Glomerular endothelial cell (primary cell): Measurements from ENCODE around the gene MORN4. TPM values are rescaled to one million over a fixed set of nuclear protein-coding genes. Genes with fewer than 3 reads are reported as not detected.

Experiments
- DNase-seq: peaks from one replicate; pipeline ENCODE4 v3.0.0-alpha.2; 2011; ENCODE audit warnings: low read depth, low spot score; ENCODE audit errors: extremely low read depth
- total RNA-seq: library from RNA; depleted of rRNA; stranded (reverse); fragments of >200 nt; gene quantifications from 2 replicates; pipeline ENCODE4 v1.2.3, GENCODE V29; 2015

MORN4 gene
- total RNA-seq, 1 donor from 2014 or later, result 9.7 TPM

DNA sequence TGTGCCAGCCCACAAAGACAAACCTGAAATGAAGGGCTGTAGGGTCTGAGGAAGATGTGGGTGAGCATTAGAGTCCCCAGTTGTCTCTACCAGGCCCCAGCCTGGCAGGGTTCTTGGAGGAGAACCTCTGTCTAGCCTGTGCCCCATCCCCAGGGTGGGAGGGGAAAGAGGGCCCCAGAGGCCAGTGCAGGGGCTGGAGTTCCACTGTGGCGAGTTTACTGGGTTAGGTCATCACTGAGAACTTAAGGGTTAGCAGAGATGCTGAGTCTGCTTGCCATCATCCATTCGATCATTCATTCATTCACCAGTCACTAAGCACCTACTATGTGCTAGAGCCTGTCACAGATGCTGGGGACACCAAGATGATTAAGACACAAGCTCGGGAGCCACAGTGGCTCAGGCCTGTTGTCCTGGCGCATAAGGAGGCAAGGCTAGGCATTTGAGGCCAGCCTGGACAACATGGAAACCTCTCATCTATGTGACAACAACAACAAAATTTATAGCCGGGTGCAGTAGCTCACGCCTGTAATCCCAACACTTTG lies 58.1 kb downstream of the MORN4 start:
- no peak for DNase-seq

- peak; percentile 69 for DNase-seq
These were observed 58.8 kb downstream of the MORN4 start for GRCh38 chr10:97574374-97575126.

DNA sequence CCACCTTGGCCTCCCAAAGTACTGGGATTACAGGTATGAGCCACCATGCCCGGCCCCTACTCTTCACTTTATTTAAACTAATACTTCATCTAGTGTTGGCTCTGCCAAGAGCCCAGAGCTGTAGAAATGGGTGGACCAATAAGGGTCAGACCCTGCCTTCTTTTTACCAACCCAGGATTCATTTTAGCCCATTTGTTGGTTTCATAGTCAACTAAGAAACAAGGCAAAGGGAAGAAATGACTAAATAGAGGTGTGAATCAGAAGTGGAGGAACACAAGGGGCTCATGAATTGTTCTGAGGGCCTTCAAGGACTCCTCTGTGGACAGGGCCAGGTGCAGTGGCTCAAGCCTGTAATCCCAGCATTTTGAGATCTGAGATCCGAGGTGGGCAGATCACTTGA lies 59.6 kb downstream of the MORN4 start:
- no peak for DNase-seq

DNA sequence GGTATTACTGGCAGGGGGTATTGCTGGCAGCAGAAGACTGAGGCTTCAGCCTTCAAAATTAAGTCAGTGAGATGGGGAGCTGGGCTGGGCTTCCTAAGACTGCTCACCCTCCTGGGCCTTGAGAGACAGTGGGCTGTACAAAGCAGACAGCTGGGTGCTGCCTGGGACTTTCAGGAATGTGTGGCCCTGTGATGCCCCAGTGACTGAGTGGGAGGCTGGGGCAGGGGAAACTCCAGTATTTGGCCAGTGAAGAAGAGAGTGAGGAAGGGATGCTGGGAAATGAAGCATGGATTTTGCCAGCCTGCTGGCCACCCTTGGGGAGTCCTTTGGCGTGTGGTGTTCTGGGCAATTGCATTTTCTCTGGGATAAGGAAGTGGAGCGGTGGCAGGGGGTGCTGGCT lies 60.3 kb downstream of the MORN4 start:
- DNase-seq, result no peak

DNA sequence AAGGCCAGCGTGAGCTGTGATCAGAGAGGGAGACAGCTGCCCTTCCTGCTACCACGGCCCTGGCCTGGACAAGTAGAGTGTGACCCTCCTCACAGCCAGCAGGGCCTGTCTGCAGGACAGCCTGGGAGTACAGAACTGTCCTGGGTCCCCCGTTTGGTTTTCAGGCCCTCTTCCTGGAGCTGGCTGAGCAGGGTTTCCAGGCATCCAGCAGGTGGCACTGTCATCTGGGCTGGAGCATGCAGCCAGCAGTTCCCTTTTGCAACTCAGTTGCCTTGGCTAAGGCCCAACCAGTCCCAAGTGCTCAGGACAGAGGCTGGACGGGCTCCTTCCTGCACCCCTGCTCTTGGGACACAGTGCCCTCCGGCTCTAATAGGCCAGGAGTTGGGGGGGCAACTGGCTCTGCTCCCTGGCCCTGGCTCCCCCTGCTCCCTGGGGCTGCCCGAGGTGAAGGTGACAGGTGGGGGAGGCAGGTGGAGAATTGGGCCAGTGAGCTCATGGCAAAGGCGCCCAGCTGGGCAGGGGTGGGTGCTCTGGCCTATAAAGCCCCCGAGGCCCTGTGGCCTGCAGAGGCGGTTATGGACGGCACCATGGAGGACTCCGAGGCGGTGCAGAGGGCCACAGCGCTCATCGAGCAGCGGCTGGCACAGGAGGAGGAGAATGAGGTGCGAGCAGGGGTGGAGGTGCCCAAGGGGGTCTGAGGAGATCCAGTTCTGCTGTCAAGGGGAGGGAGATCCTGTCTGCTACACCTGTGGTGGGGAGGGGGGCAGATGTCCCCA lies 60.9 kb downstream of the MORN4 start, which contains the start of gene ANKRD2:
TSS of gene ANKRD2 (plus strand) at position 566 of the 776 bp plus-strand sequence. CDS start at position 576, 10 bp downstream.
- DNase-seq, result no peak

DNA sequence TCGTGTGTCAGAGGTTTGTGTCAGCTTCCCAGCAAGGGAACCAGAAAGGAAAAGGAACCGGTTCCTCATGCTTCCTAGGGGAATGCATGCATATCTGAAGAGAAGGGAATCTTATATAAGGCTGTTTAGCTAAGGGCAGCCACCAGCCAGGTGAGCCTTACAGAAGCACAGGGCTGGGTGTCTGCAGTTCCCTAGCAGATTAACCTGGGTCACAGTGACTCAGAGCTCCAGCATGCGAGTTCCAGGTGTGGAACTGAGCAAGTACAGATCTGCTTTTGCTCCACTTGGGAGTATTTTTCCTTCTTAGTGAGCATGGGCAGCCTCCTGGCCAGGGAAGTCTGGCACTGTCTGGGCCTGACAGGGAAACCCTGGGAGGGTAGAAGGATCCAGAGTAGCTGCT lies 61.7 kb downstream of the MORN4 start:
- DNase-seq, result no peak

- no peak for DNase-seq
These were observed 62.4 kb downstream of the MORN4 start for GRCh38 chr10:97570789-97571471.

DNA sequence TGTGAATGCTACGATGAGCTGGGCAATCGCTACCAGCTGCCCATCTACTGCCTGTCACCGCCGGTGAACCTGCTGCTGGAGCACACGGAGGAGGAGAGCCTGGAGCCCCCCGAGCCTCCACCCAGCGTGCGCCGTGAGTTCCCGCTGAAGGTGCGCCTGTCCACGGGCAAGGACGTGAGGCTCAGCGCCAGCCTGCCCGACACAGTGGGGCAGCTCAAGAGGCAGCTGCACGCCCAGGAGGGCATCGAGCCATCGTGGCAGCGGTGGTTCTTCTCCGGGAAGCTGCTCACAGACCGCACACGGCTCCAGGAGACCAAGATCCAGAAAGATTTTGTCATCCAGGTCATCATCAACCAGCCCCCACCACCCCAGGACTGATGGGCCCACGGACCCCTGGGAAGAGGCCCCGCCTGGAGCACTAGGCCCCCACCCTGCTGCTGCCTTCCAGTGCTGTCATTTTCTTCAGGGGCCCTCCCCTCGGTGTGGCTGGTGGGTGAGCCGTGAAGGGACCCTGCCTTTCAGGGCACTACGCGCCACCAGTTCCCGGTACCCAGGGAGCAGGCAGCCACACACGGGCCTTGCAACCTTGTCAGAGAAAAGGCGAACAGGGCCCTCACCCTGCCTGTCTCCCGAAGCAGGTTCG lies 63.0 kb downstream of the MORN4 start:
- no peak for DNase-seq

- no peak for DNase-seq
These were observed 65.4 kb downstream of the MORN4 start for GRCh38 chr10:97567891-97568290.

GRCh38 chr10:97566336-97566996 lies 66.8 kb downstream of the MORN4 start:
- DNase-seq, result no peak

GRCh38 chr10:97564776-97565175 lies 68.5 kb downstream of the MORN4 start:
- DNase-seq, result no peak

Other genes starting within 250 kb of the MORN4 start
- 16.5 and 33.0 TPM in 2 replicates for gene RRP12, start 232.2 kb downstream of the MORN4 start, total RNA-seq
- gene PGAM1, start 207.3 kb downstream of the MORN4 start, total RNA-seq, result 414 and 482 TPM in 2 replicates
- 40.2 and 41.5 TPM in 2 replicates for gene EXOSC1, start 187.5 kb downstream of the MORN4 start, total RNA-seq
- gene ZDHHC16, start 187.3 kb downstream of the MORN4 start, total RNA-seq, result 39.3 and 61.9 TPM in 2 replicates
- gene MMS19, start 135.1 kb downstream of the MORN4 start, total RNA-seq, result 145 and 147 TPM in 2 replicates
- gene UBTD1, start 134.6 kb downstream of the MORN4 start, total RNA-seq, result 105 and 111 TPM in 2 replicates
- gene ANKRD2, start 60.7 kb downstream of the MORN4 start, total RNA-seq, result 0.24 TPM in 1 of 2 replicates, not detected in the other
- gene HOGA1, start 49.1 kb downstream of the MORN4 start, total RNA-seq, result 0.12 and 0.15 TPM in 2 replicates
- not detected in 2 replicates for gene C10orf62, start 43.8 kb downstream of the MORN4 start, total RNA-seq
- 26.6 and 30.3 TPM in 2 replicates for gene PI4K2A, start 7.2 kb upstream of the MORN4 start, total RNA-seq
- gene AVPI1, start 53.7 kb upstream of the MORN4 start, total RNA-seq, result 2.4 and 3.0 TPM in 2 replicates
- gene MARVELD1, start 80.2 kb upstream of the MORN4 start, total RNA-seq, result 39.0 and 50.3 TPM in 2 replicates
- gene ZFYVE27, start 103.6 kb upstream of the MORN4 start, total RNA-seq, result 11.4 and 22.6 TPM in 2 replicates
- gene SFRP5, start 138.5 kb upstream of the MORN4 start, total RNA-seq, result not detected in 2 replicates
- not detected in 2 replicates for gene GOLGA7B, start 216.3 kb upstream of the MORN4 start, total RNA-seq